Smooth muscle cell (in vitro differentiated cells): ENCODE data around the gene FOXI1. TPM values are rescaled to one million over a fixed set of nuclear protein-coding genes. Genes with fewer than 3 reads are reported as not detected.

Source experiments
- DNase-seq: peaks from one replicate; lab custom pipeline; 2025; ENCODE audit not compliant: unreplicated experiment; lab: John Stamatoyannopoulos, UW
- H2AFZ ChIP-seq: fragments of 200-600 bp; sonication (generic); 2 replicates; pipeline ENCODE4 v1.6.0; 2016; ENCODE audit warnings: antibody characterized with exemption, low read depth, mild to moderate bottlenecking
- H3F3A ChIP-seq: fragments of 200-600 bp; sonication (generic); 2 replicates; pipeline ENCODE4 v1.6.0; 2017; ENCODE audit warnings: antibody characterized with exemption, low read depth
- H3K27ac ChIP-seq: fragments of 200-600 bp; sonication (generic); 2 replicates; pipeline ENCODE4 v1.5.1; 2016; ENCODE audit warnings: low read depth, mild to moderate bottlenecking
- H3K27me3 ChIP-seq: fragments of 200-600 bp; sonication (generic); 2 replicates; pipeline ENCODE4 v1.6.1; 2016; ENCODE audit warnings: low read depth, mild to moderate bottlenecking
- H3K36me3 ChIP-seq: fragments of 200-600 bp; sonication (generic); 2 replicates; pipeline ENCODE4 v1.5.1; 2016; ENCODE audit warnings: low read depth
- H3K4me1 ChIP-seq: fragments of 200-600 bp; sonication (generic); 2 replicates; pipeline ENCODE4 v1.5.1; 2016; ENCODE audit warnings: low read depth
- H3K4me2 ChIP-seq: fragments of 200-600 bp; sonication (generic); 2 replicates; pipeline ENCODE4 v1.6.0; 2016; ENCODE audit warnings: mild to moderate bottlenecking
- H3K4me3 ChIP-seq: fragments of 200-600 bp; sonication (generic); 2 replicates; pipeline ENCODE4 v1.5.1; 2016; ENCODE audit warnings: mild to moderate bottlenecking
- H3K79me2 ChIP-seq: fragments of 200-600 bp; sonication (generic); 2 replicates; pipeline ENCODE4 v1.6.0; 2016; ENCODE audit warnings: low read depth, mild to moderate bottlenecking
- H3K9ac ChIP-seq: fragments of 200-600 bp; sonication (generic); 2 replicates; pipeline ENCODE4 v1.6.0; 2016; ENCODE audit warnings: low read depth
- H3K9me3 ChIP-seq: fragments of 200-600 bp; sonication (generic); replicated peaks from 2 replicates; pipeline ENCODE4 v1.5.1; 2016; ENCODE audit warnings: low read depth
- H4K20me1 ChIP-seq: fragments of 200-600 bp; sonication (generic); 2 replicates; pipeline ENCODE4 v1.6.0; 2016; ENCODE audit warnings: low read depth
- WGBS: methylation state at CpG from one replicate; pipeline ENCODE4 v1.1.7; 2016; ENCODE audit warnings: low lambda C conversion rate; 5-methylcytosine and 5-hydroxymethylcytosine counted together
- polyA plus RNA-seq: library from polyadenylated mRNA; unstranded; fragments of >200 nt; fragmentation: Nextera tagmentation; extraction: Ambion mirVana; gene quantifications from 2 replicates; pipeline ENCODE4 v1.2.1, GENCODE V29; 2016
- total RNA-seq: library from RNA; depleted of rRNA; stranded (reverse); fragments of >200 nt; gene quantifications from 2 replicates; pipeline ENCODE4 v1.2.3, GENCODE V29; 2014
- TF ChIP-seq, protein P1 (sequence below): fragments of 200-600 bp; sonication (generic); IDR thresholded peaks from 2 replicates; pipeline ENCODE4 v1.5.1; 2017; ENCODE audit warnings: borderline replicate concordance, mild to moderate bottlenecking, antibody characterized with exemption; ENCODE audit not compliant: insufficient read depth, poor library complexity, severe bottlenecking

Gene FOXI1
- total and polyA plus RNA-seq, 2 experiments from 2014 or later = not detected

DNA sequence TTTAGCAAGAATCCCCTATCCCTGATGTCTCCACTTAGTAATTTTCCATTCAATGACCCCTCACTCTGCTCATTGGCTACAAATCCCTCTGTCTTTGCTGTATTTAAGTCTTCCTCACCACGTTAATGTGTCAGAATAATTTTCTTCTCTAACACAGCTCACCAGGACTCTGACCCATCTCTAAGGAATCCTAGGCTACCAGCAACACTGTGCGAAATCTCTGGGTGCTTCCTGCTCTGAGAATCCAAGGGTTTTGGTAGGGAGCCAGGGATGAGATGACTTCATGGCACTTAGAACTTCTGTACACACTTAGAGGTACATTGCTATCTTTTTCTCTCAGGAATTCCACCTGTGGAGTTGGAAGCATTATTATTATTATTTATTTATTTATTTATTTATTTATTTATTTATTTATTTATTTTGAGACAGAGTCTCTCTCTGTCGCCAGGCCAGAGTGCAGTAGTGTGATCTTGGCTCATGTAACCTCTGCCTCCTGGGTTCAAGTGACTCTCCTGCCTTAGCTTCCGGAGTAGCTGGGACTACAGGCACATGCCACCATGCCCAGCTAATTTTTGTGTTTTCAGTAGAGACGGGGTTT, 53.5 kb downstream of the FOXI1 start:
- Histone ChIP-seq H3K4me3 (no peak overlapping the region), H3K4me2 (no peak overlapping the region), H3K36me3 (no peaks in the 10 kb centered on the region), H4K20me1 (no peaks in the 10 kb centered on the region), H3F3A (no peaks in the 10 kb centered on the region), H3K4me1 (no peaks in the 10 kb centered on the region), H2AFZ (no peak overlapping the region), H3K9me3 (no peaks in the 10 kb centered on the region), H3K27me3 (no peaks in the 10 kb centered on the region), H3K27ac (no peak overlapping the region), H3K9ac (no peak overlapping the region), H3K79me2 (no peaks in the 10 kb centered on the region)
- DNase-seq = no peak
- 53% methylated on average over 5 of the region's 5 CpGs for WGBS
- TF ChIP-seq, protein P1, sequence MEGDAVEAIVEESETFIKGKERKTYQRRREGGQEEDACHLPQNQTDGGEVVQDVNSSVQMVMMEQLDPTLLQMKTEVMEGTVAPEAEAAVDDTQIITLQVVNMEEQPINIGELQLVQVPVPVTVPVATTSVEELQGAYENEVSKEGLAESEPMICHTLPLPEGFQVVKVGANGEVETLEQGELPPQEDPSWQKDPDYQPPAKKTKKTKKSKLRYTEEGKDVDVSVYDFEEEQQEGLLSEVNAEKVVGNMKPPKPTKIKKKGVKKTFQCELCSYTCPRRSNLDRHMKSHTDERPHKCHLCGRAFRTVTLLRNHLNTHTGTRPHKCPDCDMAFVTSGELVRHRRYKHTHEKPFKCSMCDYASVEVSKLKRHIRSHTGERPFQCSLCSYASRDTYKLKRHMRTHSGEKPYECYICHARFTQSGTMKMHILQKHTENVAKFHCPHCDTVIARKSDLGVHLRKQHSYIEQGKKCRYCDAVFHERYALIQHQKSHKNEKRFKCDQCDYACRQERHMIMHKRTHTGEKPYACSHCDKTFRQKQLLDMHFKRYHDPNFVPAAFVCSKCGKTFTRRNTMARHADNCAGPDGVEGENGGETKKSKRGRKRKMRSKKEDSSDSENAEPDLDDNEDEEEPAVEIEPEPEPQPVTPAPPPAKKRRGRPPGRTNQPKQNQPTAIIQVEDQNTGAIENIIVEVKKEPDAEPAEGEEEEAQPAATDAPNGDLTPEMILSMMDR = no peak

Other genes starting within 250 kb of the FOXI1 start
- gene INSYN2B, start 125.4 kb upstream of the FOXI1 start, total RNA-seq = 13.8 and 16.8 TPM in 2 replicates
- 1.8 and 2.7 TPM in 2 replicates for gene INSYN2B, start 125.4 kb upstream of the FOXI1 start, polyA plus RNA-seq
- gene C5orf58, start 127.1 kb downstream of the FOXI1 start, total RNA-seq = not detected in 2 replicates
- gene C5orf58, start 127.1 kb downstream of the FOXI1 start, polyA plus RNA-seq = not detected in 2 replicates
- 0.45 and 0.54 TPM in 2 replicates for gene LCP2, start 191.9 kb downstream of the FOXI1 start, total RNA-seq
- gene LCP2, start 191.9 kb downstream of the FOXI1 start, polyA plus RNA-seq = 2.2 and 2.7 TPM in 2 replicates